Hepatocyte (in vitro differentiated cells): Measurements from ENCODE around the gene ASIC1. TPM values are rescaled to one million over a fixed set of nuclear protein-coding genes. Genes with fewer than 3 reads are reported as not detected.
A peak's percentile ranks its signal among the peaks of the same experiment; 100 is the strongest.

Experiments
- DNase-seq: peaks from one replicate; pipeline ENCODE4 v3.0.0-alpha.2; 2016; ENCODE audit warnings: low spot score
- H2AFZ ChIP-seq: fragments of 200-600 bp; sonication (generic); 2 replicates; pipeline ENCODE4 v1.6.0; 2016; ENCODE audit warnings: antibody characterized with exemption, mild to moderate bottlenecking
- H3K27ac ChIP-seq: fragments of 200-600 bp; sonication (generic); 2 replicates; pipeline ENCODE4 v1.5.1; 2016; ENCODE audit warnings: mild to moderate bottlenecking
- H3K27me3 ChIP-seq: fragments of 200-600 bp; sonication (generic); 2 replicates; pipeline ENCODE4 v1.6.1; 2016
- H3K36me3 ChIP-seq: fragments of 200-600 bp; sonication (generic); replicated peaks from 2 replicates; pipeline ENCODE4 v1.5.1; 2016; ENCODE audit warnings: low read depth; ENCODE audit not compliant: insufficient read depth
- H3K4me1 ChIP-seq: fragments of 200-600 bp; sonication (generic); 2 replicates; pipeline ENCODE4 v1.5.1; 2016; ENCODE audit warnings: mild to moderate bottlenecking, moderate library complexity; ENCODE audit not compliant: insufficient read depth
- H3K4me2 ChIP-seq: fragments of 200-600 bp; sonication (generic); 2 replicates; pipeline ENCODE4 v1.6.0; 2016
- H3K4me3 ChIP-seq: fragments of 200-600 bp; sonication (generic); 2 replicates; pipeline ENCODE4 v1.5.1; 2016; ENCODE audit warnings: mild to moderate bottlenecking
- H3K79me2 ChIP-seq: fragments of 200-600 bp; sonication (generic); 2 replicates; pipeline ENCODE4 v1.6.0; 2017; ENCODE audit warnings: mild to moderate bottlenecking
- H3K9me2 ChIP-seq: fragments of 200-600 bp; sonication (generic); replicated peaks from 2 replicates; pipeline ENCODE4 v1.6.0; 2017; ENCODE audit warnings: mild to moderate bottlenecking; ENCODE audit not compliant: insufficient read depth
- H3K9me3 ChIP-seq: fragments of 200-600 bp; sonication (generic); 2 replicates; pipeline ENCODE4 v1.5.1; 2016; ENCODE audit warnings: low read depth, mild to moderate bottlenecking
- H4K20me1 ChIP-seq: fragments of 200-600 bp; sonication (generic); 2 replicates; pipeline ENCODE4 v1.6.0; 2016; ENCODE audit warnings: mild to moderate bottlenecking; ENCODE audit not compliant: insufficient read depth, poor library complexity, severe bottlenecking
- CTCF ChIP-seq: fragments of 200-600 bp; sonication (generic); IDR thresholded peaks from 2 replicates; pipeline ENCODE4 v1.5.1; 2016; ENCODE audit warnings: antibody characterized with exemption, mild to moderate bottlenecking; ENCODE audit not compliant: poor library complexity
- EZH2 ChIP-seq: fragments of 200-600 bp; sonication (generic); IDR thresholded peaks from 2 replicates; pipeline ENCODE4 v1.6.1; 2016; ENCODE audit warnings: antibody characterized with exemption, mild to moderate bottlenecking, borderline replicate concordance
- EZH2phosphoT487 ChIP-seq: fragments of 200-600 bp; sonication (generic); IDR thresholded peaks from one replicate; pipeline ENCODE4 v1.6.1; 2018; ENCODE audit warnings: antibody characterized with exemption, mild to moderate bottlenecking, low read depth, moderate library complexity; ENCODE audit not compliant: unreplicated experiment, severe bottlenecking
- WGBS: methylation state at CpG from one replicate; pipeline ENCODE4 v1.1.6; 2016; ENCODE audit warnings: low lambda C conversion rate; ENCODE audit errors: missing lambda C conversion rate; 5-methylcytosine and 5-hydroxymethylcytosine counted together
- polyA plus RNA-seq: library from polyadenylated mRNA; unstranded; fragments of >200 nt; fragmentation: Nextera tagmentation; extraction: Ambion mirVana; gene quantifications from 2 replicates; pipeline ENCODE4 v1.2.1, GENCODE V29; 2016
- total RNA-seq: library from RNA; depleted of rRNA; stranded (reverse); fragments of >200 nt; gene quantifications from 2 replicates; pipeline ENCODE4 v1.2.3, GENCODE V29; 2014

ASIC1 gene
- total and polyA plus RNA-seq, 2 experiments from 2014 or later = 2.4 to 4.6 TPM

DNA sequence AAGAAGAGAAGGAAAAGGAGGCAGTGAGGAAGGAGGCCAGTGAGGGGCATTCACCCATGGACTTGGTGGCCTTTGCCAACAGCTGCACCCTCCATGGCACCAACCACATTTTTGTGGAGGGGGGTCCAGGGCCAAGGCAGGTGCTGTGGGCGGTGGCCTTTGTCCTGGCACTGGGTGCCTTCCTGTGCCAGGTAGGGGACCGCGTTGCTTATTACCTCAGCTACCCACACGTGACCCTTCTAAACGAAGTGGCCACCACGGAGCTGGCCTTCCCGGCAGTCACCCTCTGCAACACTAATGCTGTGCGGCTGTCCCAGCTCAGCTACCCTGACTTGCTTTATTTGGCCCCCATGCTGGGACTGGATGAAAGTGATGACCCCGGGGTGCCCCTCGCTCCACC lies 16.3 kb downstream of the ASIC1 start:
- H2AFZ ChIP-seq = no peak overlapping the region
- no peaks in the 10 kb centered on the region for H4K20me1 ChIP-seq
- H3K9me3 ChIP-seq = no peaks in the 10 kb centered on the region
- H3K4me2 ChIP-seq = no peak overlapping the region
- WGBS = 90% methylated on average over 10 of the region's 10 CpGs
- no peak overlapping the region for H3K4me3 ChIP-seq
- no peaks in the 10 kb centered on the region for H3K79me2 ChIP-seq
- DNase-seq = no peak
- H3K27me3 ChIP-seq = no peaks in the 10 kb centered on the region
- H3K4me1 ChIP-seq = no peaks in the 10 kb centered on the region
- H3K36me3 ChIP-seq = no peaks in the 10 kb centered on the region
- H3K27ac ChIP-seq = no peak overlapping the region
- no peaks in the 10 kb centered on the region for H3K9me2 ChIP-seq
- TF ChIP-seq EZH2phosphoT487 = no peak
- TF ChIP-seq CTCF = no peak
- no peak for TF ChIP-seq EZH2

- H3K4me2 ChIP-seq = peak overlapping the region; percentile 51
- TF ChIP-seq CTCF (peak; percentile 93), EZH2 (no peak)
- H2AFZ ChIP-seq = peak overlapping the region; percentile 12
Observed at GRCh38 chr12:50074936-50075807, 17.8 kb downstream of the ASIC1 start.

GRCh38 chr12:50075808-50076170 lies 18.4 kb downstream of the ASIC1 start:
- no peak overlapping the region for H2AFZ ChIP-seq
- H3K36me3 ChIP-seq = no peaks in the 10 kb centered on the region
- H3K4me3 ChIP-seq = no peak overlapping the region
- TF ChIP-seq CTCF (no peak), EZH2 (no peak), EZH2phosphoT487 (no peak)
- peak overlapping the region; percentile 62 for H3K27ac ChIP-seq
- no peaks in the 10 kb centered on the region for H3K4me1 ChIP-seq
- no peaks in the 10 kb centered on the region for H3K9me2 ChIP-seq
- H3K4me2 ChIP-seq = peak overlapping the region; percentile 51
- 93% methylated on average over 1 of the region's 1 CpG for WGBS
- H3K79me2 ChIP-seq = no peaks in the 10 kb centered on the region
- H4K20me1 ChIP-seq = no peaks in the 10 kb centered on the region
- no peaks in the 10 kb centered on the region for H3K9me3 ChIP-seq
- no peaks in the 10 kb centered on the region for H3K27me3 ChIP-seq
- no peak for DNase-seq

More at GRCh38 chr12:50074936-50075807, 17.8 kb downstream of the ASIC1 start:
- H3K9me3 ChIP-seq = no peaks in the 10 kb centered on the region
- DNase-seq = peak; percentile 91
- peak overlapping the region; percentile 62 for H3K27ac ChIP-seq
- H3K27me3 ChIP-seq = no peaks in the 10 kb centered on the region
- H3K9me2 ChIP-seq = no peaks in the 10 kb centered on the region
- no peaks in the 10 kb centered on the region for H4K20me1 ChIP-seq
- no peaks in the 10 kb centered on the region for H3K79me2 ChIP-seq
- no peak overlapping the region for H3K4me3 ChIP-seq
- 10% methylated on average over 9 of the region's 9 CpGs for WGBS
- no peaks in the 10 kb centered on the region for H3K4me1 ChIP-seq
- H3K36me3 ChIP-seq = no peaks in the 10 kb centered on the region
